NCI-H748 (cell line): ENCODE data around the gene POU6F2.
A peak's percentile ranks its signal among the peaks of the same experiment; 100 is the strongest.

Source experiments
- DNase-seq: peaks from one replicate; lab custom pipeline; 2025; ENCODE audit not compliant: unreplicated experiment; lab: John Stamatoyannopoulos, UW

The POU6F2 gene

DNA sequence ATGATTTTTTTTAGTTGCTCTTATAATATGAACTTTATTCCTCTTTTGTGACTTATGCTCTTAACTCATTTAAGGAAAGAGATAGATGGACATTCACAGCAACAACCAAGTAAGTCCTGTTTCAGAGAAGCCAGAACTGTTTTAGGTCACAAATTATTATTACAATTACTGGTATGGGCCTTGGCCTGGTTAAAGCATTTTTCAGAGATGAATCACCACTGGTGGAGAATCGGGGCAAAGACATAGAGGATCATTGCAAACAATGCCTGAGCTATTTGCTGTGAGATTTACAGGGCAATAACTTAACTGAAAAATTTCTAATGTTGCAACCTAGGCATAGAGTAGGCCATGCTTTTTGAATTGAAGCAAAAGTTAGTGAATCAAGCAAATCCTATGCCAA is 450.5 kb downstream of the POU6F2 start:
- DNase-seq: no peak

DNA sequence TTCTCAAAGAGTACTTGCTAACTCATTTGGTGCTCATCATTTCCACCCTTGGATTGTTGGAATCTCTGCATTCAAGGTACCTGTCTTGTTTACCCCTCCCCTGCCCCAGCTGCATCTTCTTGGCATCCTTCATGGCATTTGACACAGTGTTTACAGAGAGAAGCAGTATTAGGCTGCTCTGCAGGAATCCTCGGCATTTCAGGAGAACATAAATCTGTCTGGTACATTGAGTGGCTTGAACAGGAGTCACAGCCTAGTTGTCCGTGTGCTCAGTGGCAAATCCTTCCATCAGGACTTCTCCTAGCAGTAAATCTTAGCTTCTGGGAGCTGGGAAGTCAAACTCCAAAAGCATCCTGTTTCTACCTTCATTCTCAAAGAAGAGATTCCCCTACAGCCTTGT is 451.7 kb downstream of the POU6F2 start:
- no peak for DNase-seq

DNA sequence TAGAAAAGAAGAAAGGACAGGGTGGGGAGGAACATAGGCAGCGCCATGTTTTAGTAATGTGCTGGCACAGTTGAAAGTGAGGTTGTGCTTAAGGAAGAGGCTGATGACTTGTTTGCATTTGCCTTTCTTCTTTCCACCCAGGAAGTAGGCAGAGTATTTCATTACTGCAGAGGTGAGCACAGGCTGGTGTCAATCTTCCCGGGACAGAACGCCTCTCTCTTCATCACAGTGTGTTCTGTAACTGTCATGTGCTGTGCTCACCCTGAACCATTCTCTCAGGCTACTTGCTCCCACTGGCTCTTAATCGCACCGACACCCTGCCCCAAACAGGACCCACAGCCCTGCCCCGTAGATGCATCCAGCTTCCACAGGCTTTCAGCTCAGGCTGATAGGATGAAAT is 452.7 kb downstream of the POU6F2 start:
- no peak for DNase-seq

- DNase-seq: no peak
These were observed 453.4 kb downstream of the POU6F2 start for GRCh38 chr7:39430909-39431641.

- DNase-seq: no peak
These were observed 454.7 kb downstream of the POU6F2 start for GRCh38 chr7:39432368-39432767.

GRCh38 chr7:39432807-39433416 is 455.2 kb downstream of the POU6F2 start:
- DNase-seq: no peak

DNA sequence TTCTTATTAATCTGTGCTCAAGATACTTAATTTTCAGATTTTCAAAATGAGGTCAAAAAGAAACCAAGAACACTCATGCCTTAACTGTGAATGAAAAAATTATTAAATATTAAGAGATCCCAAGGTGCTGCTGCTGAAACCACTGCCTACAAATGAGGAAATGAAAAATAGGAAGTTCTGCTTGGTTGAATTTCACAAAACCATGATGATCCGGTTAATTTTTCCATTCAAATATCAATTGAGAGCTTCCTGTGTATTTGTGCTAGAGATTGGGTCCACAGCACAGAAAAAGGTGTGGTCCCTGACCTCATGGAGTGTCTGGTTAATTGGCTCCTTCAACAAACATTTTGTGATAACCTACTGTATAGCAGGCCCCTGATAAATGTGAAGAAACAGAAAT is 455.8 kb downstream of the POU6F2 start:
- no peak for DNase-seq

- no peak for DNase-seq
These were observed 456.3 kb downstream of the POU6F2 start for GRCh38 chr7:39434012-39434411.

DNA sequence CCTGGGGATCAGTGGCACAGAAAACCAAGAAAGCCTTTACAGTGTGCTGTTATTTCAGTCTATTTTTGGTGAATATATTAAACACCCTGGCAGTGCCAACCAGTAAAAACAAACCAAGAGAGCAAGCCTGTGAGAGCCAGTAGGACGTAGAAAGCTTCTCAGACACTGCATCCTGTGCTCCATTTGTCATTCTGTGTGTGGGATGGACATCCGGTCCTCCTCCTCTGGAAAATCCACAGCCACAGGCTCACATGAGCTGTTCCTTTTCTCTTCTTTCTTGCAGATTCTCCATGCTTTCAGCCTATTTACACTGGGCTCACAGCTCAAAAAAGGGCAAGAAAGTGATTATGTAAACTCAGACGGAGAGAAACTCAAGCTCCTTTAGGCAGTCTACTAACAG is 468.8 kb downstream of the POU6F2 start:
- no peak for DNase-seq

DNA sequence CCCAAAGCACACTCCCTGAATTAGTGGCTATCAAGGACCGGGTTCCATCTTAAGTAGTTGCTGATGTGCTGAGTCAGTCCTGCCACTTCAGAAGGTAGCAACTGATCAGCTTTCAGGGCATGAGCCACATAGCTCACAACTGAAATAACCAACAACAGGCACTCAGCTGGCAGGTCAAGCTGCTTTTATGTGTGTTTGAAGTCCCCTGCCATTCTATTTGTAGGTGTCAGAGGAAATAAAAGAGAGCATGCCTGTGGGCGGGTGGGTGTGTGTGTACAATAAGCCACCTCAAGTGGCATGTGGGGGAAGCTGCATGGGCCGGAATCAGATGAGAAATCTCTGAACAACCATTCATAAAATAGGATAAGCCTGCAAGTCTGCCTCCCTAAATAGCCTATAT is 474.2 kb downstream of the POU6F2 start:
- peak; percentile 9 for DNase-seq

DNA sequence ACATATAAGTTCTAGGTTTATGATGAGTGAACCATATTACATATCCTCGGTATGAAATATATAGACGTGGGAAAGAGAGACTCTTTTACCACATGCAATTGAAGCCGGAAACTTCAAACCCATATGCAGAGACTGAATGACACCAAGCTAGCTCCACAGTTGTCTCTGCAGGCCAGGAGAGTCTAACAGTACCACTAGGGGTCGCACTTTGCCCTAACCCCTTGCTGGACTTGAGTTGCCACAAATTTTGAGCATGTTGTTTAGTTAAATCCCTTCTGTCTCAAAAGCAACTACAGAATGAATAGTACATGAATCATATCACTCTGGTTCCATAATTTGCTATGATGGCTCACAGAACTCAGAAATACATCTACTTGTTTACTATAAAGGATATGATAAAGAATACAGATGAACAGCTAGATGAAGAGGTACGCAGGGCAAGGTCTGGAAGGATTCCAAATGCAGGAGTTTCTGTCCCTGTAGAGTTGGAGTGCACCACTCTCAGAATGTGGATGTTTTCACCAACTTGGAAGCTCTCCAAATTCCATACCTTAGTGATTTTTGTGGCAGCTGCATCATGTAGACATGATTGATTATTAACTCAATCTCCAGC is 476.1 kb downstream of the POU6F2 start:
- DNase-seq: peak; percentile 50

- DNase-seq: peak; percentile 33
These were observed 480.5 kb downstream of the POU6F2 start for GRCh38 chr7:39458061-39458745.

GRCh38 chr7:39459636-39460035 is 481.9 kb downstream of the POU6F2 start:
- no peak for DNase-seq

- DNase-seq: no peak
These were observed 482.8 kb downstream of the POU6F2 start for GRCh38 chr7:39460486-39460885.

GRCh38 chr7:39461263-39461820 is 483.6 kb downstream of the POU6F2 start:
- DNase-seq: no peak

- DNase-seq: no peak
These were observed 485.5 kb downstream of the POU6F2 start for GRCh38 chr7:39463252-39463651.

DNA sequence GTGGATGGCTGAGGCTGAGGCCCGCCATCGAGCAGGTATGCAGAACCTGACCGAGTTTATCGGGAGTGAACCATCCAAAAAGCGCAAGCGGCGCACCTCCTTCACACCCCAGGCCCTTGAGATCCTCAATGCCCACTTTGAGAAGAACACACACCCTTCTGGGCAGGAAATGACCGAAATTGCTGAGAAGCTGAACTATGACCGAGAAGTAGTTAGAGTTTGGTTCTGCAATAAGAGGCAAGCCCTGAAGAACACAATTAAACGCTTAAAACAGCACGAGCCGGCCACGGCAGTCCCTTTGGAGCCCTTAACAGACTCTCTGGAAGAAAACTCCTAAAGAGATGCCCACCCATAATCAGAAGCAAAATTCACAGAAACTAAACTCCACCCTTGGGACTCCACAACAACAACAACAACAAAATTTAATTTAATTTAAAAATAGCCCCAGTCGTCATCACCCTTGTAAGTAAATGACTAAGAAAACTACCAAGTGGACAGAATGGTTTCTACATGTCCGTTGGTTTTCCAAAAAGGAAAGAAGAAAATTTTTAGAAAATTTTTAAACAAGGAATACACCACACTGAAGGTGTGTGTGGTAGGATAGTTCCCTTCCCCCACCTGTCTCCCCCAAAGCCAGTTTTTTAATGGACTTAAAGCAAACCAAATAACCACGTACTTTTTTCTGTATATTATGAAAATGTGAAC is 486.8 kb downstream of the POU6F2 start:
- no peak for DNase-seq

GRCh38 chr7:39465055-39465929 is 487.6 kb downstream of the POU6F2 start:
- DNase-seq: peak; percentile 65

DNA sequence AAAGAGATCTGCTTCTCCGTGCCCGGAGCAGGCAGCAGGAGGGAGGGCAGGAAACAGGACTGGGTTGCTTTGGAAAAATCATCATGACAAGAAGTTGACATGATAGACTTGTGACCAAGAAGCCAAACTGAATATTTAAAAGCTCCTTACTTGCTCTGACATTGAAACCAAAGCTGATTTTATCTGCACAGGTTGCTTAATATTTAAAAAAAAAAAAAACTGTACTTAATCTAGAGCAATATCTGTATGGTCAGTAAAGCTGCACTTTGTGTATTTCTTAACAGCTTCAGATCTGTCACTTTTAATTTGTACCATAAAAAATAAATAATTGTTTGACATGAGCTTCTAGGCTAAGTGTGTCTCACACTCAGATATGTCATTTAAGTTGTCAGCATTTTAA is 490.6 kb downstream of the POU6F2 start:
- no peak for DNase-seq

DNA sequence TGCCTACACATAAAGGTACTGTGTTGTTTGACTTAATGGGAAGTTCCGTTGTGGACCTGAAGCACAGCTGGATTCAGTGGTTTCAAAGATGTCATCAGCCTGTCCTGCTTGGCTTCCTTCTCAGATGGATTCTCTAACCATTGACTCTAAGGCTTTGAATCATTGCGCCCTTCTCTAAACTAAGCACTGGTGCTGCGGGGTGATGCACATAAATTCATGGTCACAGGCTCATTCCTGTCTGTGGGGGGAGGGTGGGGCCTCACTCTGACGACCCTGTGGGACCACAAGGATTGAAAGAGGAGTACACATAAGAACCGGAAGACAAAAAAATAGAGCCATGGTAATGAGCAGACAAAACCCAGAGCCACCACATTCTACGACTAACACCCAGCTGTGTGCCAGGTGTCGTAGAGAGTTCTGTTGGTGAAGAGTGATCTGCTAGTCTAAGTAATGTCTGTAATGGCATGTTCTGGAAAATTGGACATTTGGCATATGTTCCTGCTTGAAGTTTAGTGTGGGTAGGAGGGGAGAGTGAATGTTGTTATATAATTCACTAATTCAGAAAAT is 491.2 kb downstream of the POU6F2 start:
- no peak for DNase-seq
